GM18858 (cell line): ENCODE data around the gene METTL4.
A peak's percentile ranks its signal among the peaks of the same experiment; 100 is the strongest.

Experiments
- ATAC-seq: cut with Tn5 transposase; IDR thresholded peaks from one replicate; pipeline ENCODE4 v1.9.1; 2021; ENCODE audit not compliant: unreplicated experiment

The METTL4 gene

GRCh38 chr18:2522112-2522511 is 49.2 kb downstream of the METTL4 start:
- no peak for ATAC-seq

- no peak for ATAC-seq
These were observed 52.8 kb downstream of the METTL4 start for GRCh38 chr18:2518473-2518872.

DNA sequence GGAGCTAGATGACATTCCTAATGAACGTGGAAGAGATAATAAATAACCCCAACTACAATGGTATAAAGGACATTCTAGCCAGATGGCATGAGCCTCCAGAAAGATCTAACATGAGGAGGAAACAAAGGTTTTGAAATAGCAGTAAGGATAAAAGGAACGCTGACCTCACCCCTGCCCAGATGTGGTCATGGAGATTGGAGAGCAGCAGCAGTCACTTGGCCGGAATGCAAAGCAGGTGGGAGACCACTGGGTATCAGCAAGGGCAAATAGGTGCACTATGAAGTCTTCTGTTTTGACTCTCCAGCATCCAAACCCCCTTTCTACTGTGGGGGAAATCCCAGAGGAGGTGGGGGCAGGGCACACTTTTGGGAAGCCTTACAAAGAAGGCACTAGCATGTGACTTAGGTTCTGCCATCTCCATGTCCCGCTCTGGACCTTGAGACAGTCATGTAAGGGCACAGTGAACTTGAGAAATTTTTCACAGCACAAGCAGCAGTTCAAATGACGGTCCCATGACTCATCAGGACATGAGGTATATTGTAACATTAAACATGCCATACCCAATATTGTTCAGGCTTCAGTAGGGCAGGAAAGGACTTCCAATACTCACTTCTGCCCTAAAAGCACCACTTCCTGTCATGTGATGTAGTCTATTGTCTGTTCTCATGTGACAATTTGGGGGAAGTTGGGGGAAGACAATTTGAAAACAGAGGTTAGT is 55.2 kb downstream of the METTL4 start:
- peak; percentile 59 for ATAC-seq

- no peak for ATAC-seq
These were observed 56.0 kb downstream of the METTL4 start for GRCh38 chr18:2515171-2515787.

DNA sequence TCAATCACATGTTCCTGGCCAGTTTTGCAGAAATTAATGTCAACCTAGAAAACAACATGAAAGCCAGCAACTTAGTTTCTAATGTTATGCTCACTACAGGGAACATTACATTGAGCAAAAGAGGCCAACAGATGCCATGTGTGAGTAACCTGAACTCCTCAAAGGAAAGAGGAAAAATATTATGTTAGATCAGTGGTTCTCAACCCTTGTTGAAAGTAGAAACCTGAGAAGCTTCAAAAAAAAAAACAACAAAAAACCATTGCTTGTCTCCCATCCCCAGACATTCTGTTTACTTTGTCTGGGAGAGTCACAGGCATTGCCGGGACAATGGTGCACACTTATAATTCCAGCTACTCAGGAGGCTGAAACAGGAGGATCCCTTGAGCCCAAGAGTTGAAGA is 57.7 kb downstream of the METTL4 start:
- no peak for ATAC-seq

- ATAC-seq: no peak
These were observed 59.2 kb downstream of the METTL4 start for GRCh38 chr18:2512059-2512458.

DNA sequence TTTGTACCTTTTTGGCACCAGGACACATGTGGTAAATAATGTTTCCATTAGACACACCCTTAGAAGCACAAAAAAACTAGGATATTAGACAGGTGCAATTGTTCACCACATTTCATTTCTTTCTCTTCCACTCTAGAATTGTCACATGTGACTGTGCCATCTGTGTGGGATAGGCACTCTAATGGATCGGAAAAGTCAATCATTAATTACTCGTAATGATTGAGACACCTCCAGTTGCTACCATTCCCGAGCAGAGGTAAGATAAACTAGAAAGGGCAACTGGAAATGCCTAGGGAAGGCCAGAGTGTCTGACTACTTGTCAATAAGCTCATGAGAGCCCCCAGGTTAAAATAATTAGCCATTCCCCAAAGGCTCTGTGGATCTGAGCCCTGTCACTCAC is 59.9 kb downstream of the METTL4 start:
- ATAC-seq: no peak

GRCh38 chr18:2510416-2510815 is 60.9 kb downstream of the METTL4 start:
- ATAC-seq: no peak

DNA sequence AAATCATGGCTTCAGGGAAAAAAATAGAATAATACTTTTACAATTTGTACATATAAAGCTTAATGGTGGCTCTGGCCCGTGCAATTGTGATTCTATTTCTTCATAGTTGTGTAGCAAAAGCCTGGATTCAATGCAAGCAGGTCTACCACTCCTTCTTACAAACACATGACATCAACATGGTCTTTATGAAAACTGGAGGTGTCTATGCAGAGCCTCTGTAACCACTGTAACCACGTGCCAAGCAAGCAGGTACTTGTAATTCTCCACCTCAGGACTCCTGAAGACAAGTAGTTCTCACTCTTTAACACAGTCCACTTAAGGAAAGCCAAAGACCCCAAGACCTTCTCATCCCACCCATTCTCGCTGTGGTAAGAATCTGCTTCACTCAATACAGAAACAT is 62.6 kb downstream of the METTL4 start:
- ATAC-seq: no peak

- ATAC-seq: no peak
These were observed 63.1 kb downstream of the METTL4 start for GRCh38 chr18:2508155-2508554.

GRCh38 chr18:2504642-2505041 is 66.7 kb downstream of the METTL4 start:
- no peak for ATAC-seq

DNA sequence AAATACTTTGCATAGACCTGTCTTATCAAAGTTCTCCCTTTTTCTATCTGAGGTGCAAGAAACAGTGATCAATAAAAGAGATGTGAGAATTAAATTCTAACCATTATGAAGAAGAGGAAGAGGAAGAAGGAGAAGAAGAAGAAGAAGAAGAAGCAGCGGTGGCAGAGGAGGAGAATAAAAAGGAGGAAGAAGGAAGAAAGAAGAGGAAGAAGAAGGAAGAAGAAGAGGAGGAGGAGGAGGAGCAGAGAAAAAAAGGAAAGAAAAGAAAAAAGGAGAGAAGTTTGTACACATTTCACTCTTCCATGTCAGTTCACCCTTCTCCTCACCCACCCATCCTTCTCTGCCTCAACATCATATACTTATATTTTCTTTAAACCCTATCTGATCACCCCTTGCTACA is 68.4 kb downstream of the METTL4 start:
- no peak for ATAC-seq

GRCh38 chr18:2502394-2502793 is 68.9 kb downstream of the METTL4 start:
- ATAC-seq: no peak

DNA sequence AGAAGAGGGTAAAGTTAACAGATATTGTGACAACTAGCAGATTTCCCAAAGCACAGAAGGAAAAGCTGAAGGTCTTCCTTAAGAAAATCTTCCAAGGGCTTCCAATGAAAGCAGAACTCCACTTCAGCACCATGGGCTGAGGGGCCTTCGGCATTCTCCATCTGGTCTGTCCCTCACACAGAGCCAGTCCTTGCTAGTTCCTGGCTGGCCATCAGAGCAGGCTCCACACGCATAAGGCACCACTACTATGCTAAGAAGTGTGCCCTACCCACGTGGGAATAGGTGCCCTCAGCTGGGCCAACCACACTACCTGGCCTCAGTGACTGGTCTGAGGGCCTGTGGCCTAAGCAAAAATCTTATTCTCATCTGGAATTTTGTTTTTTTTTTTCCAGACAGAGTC is 73.5 kb downstream of the METTL4 start:
- ATAC-seq: no peak

DNA sequence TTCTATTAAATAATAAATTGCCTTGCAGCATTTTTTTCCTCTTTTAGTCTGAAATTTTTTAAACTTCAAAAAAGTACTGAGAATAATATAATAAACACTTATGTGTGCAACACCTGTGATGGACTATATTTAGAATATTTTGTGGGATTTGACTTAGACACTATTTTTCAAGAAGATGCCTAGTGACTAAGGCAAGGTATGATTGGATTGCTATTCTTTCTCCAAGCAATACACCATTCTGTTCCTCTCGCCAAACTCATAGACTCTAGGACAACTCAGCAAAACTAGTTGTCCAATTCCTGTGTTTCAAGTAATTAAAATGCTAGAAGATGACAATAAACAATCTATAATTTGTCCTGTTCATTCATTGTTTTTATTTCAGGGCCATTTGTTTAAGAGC is 75.9 kb downstream of the METTL4 start:
- no peak for ATAC-seq

DNA sequence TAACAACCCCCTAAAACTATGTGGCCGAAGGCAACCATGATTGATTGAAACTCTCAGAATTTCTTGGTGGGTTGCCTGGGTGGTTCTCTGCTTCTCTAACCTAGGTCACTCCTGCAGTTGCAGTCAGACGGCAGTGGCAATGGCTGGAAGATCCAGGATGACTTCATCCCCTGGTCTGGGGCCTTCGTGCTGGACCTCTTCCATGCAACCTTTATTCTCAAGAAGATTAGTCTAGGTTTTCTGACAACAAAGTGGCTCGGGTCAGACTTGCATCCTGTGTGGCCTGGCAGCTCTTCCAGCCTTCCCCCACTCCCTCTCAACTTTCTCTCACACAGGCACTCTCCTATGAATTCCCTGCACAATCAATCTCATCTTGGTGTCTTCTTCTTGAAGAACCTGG is 76.4 kb downstream of the METTL4 start:
- ATAC-seq: no peak
